Panc1 (cell line): Measurements from ENCODE around the gene MYH10.

Source experiments
- SIN3A ChIP-seq: IDR thresholded peaks from 2 replicates; pipeline ENCODE4 v1.6.1; 2012; ENCODE audit warnings: low read depth, mild to moderate bottlenecking, low read length, moderate library complexity, borderline replicate concordance; ENCODE audit not compliant: insufficient read depth
- TF ChIP-seq, protein P1 (sequence below): fragments of 450-650 bp; IDR thresholded peaks from 2 replicates; pipeline ENCODE4 v1.5.1; 2017; ENCODE audit warnings: mild to moderate bottlenecking
- TF ChIP-seq, protein P2 (sequence below), 2 experiments: IDR thresholded peaks; 2 replicates each; pipeline ENCODE4 v1.6.1; 2011 to 2012; ENCODE audit warnings: low read depth in 2 of 2, control low read depth in 1 of 2, low read length in 1 of 2, mild to moderate bottlenecking in 1 of 2, moderate library complexity in 1 of 2; ENCODE audit not compliant: insufficient read depth in 1 of 2

DNA sequence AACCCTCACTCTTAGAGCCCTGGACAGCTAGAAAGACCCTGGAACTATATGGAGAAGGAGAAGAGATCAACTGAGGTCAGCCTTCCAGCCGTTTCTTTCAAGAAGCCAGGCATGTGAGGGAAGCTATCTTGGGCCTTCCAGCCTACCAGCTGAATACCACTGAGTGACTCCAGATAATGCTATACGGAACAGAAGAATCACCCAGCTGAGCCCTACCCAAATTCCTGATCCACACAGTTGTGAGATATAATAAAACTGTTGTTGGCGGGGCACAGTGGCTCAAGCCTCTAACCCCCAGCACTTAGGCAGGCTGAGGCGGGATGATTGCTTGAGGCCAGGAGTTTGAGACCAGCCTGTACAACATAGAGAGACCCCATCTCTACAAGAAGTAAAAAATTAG, 26.2 kb upstream of the MYH10 start:
- TF ChIP-seq, protein P1, sequence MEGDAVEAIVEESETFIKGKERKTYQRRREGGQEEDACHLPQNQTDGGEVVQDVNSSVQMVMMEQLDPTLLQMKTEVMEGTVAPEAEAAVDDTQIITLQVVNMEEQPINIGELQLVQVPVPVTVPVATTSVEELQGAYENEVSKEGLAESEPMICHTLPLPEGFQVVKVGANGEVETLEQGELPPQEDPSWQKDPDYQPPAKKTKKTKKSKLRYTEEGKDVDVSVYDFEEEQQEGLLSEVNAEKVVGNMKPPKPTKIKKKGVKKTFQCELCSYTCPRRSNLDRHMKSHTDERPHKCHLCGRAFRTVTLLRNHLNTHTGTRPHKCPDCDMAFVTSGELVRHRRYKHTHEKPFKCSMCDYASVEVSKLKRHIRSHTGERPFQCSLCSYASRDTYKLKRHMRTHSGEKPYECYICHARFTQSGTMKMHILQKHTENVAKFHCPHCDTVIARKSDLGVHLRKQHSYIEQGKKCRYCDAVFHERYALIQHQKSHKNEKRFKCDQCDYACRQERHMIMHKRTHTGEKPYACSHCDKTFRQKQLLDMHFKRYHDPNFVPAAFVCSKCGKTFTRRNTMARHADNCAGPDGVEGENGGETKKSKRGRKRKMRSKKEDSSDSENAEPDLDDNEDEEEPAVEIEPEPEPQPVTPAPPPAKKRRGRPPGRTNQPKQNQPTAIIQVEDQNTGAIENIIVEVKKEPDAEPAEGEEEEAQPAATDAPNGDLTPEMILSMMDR = no peak
- TF ChIP-seq SIN3A = no peak
- TF ChIP-seq, protein P2, sequence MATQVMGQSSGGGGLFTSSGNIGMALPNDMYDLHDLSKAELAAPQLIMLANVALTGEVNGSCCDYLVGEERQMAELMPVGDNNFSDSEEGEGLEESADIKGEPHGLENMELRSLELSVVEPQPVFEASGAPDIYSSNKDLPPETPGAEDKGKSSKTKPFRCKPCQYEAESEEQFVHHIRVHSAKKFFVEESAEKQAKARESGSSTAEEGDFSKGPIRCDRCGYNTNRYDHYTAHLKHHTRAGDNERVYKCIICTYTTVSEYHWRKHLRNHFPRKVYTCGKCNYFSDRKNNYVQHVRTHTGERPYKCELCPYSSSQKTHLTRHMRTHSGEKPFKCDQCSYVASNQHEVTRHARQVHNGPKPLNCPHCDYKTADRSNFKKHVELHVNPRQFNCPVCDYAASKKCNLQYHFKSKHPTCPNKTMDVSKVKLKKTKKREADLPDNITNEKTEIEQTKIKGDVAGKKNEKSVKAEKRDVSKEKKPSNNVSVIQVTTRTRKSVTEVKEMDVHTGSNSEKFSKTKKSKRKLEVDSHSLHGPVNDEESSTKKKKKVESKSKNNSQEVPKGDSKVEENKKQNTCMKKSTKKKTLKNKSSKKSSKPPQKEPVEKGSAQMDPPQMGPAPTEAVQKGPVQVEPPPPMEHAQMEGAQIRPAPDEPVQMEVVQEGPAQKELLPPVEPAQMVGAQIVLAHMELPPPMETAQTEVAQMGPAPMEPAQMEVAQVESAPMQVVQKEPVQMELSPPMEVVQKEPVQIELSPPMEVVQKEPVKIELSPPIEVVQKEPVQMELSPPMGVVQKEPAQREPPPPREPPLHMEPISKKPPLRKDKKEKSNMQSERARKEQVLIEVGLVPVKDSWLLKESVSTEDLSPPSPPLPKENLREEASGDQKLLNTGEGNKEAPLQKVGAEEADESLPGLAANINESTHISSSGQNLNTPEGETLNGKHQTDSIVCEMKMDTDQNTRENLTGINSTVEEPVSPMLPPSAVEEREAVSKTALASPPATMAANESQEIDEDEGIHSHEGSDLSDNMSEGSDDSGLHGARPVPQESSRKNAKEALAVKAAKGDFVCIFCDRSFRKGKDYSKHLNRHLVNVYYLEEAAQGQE (IDR thresholded peaks at IDR 0.05; ENCODE audit: insufficient read depth in 1 of 2, low read depth in 2 of 2, low read length in 1 of 2) = no peak
